Panc1 (cell line): ENCODE data around the gene KIF1A. TPM values are rescaled to one million over a fixed set of nuclear protein-coding genes. Genes with fewer than 3 reads are reported as not detected.

ENCODE experiments used
- ATAC-seq: fragments of 200-7000 bp; cut with Tn5 transposase; 2 replicates; pipeline ENCODE4 v1.9.1; 2020; ENCODE audit warnings: mild to moderate bottlenecking, moderate library complexity
- BruUV-seq: library from RNA; stranded (reverse); fragments of 400-500 nt; replicated peaks from 2 replicates; lab custom pipeline; 2021; lab: Mats Ljungman, UMichigan
- CTCF ChIA-PET: fragments of 300-600 bp; sonication (Branson Sonifier 250); formaldehyde crosslinking; loops from one replicate; lab custom pipeline; 2022; ENCODE audit warnings: antibody characterized with exemption; lab: Charles Lee
- POLR2A ChIA-PET: fragments of 300-600 bp; sonication (Branson Sonifier 250); formaldehyde crosslinking; loops from one replicate; lab custom pipeline; 2022; ENCODE audit warnings: antibody characterized with exemption; lab: Charles Lee
- DNase-seq: peaks from one replicate; pipeline ENCODE4 v3.0.0-alpha.2; 2010; ENCODE audit warnings: low read depth, low spot score
- H3K27ac ChIP-seq: 2 replicates; pipeline ENCODE4 v1.5.1; 2011; ENCODE audit warnings: mild to moderate bottlenecking, low read length, inconsistent platforms
- H3K27me3 ChIP-seq: fragments of 200-500 bp; sonication (Bioruptor generic); 2 replicates; pipeline ENCODE4 v1.6.0; 2014; ENCODE audit warnings: low read length, inconsistent platforms; ENCODE audit not compliant: control insufficient read depth, insufficient read depth
- H3K36me3 ChIP-seq: fragments of 200-500 bp; sonication (Bioruptor generic); 2 replicates; pipeline ENCODE4 v1.5.1; 2014; ENCODE audit warnings: inconsistent platforms, mild to moderate bottlenecking, low read length, moderate library complexity; ENCODE audit not compliant: control insufficient read depth, insufficient read depth
- H3K4me1 ChIP-seq: 2 replicates; pipeline ENCODE4 v1.5.1; 2011; ENCODE audit warnings: inconsistent platforms, mild to moderate bottlenecking, low read length, moderate library complexity; ENCODE audit not compliant: control insufficient read depth, insufficient read depth
- H3K4me3 ChIP-seq, 2 experiments: 2 replicates each; pipeline ENCODE4 v1.5.1; 2011 to 2012; ENCODE audit warnings: low read depth in 2 of 2, low read length in 2 of 2, mild to moderate bottlenecking in 2 of 2, inconsistent platforms in 1 of 2, moderate library complexity in 1 of 2
- H3K9me3 ChIP-seq: fragments of 200-500 bp; sonication (Bioruptor generic); 2 replicates; pipeline ENCODE4 v1.5.1; 2014; ENCODE audit warnings: low read depth, mild to moderate bottlenecking, inconsistent platforms, low read length, moderate library complexity; ENCODE audit not compliant: control insufficient read depth, insufficient read depth
- CTCF ChIP-seq: fragments of 450-650 bp; IDR thresholded peaks from 2 replicates; pipeline ENCODE4 v1.5.1; 2017; ENCODE audit warnings: mild to moderate bottlenecking
- POLR2AphosphoS5 ChIP-seq: IDR thresholded peaks from 2 replicates; pipeline ENCODE4 v1.6.1; 2012; ENCODE audit warnings: mild to moderate bottlenecking, low read depth, low read length, moderate library complexity
- REST ChIP-seq, 2 experiments: IDR thresholded peaks; 2 replicates each; pipeline ENCODE4 v1.6.1; 2011 to 2012; ENCODE audit warnings: low read depth in 2 of 2, control low read depth in 1 of 2, low read length in 1 of 2, mild to moderate bottlenecking in 1 of 2, moderate library complexity in 1 of 2; ENCODE audit not compliant: insufficient read depth in 1 of 2
- SIN3A ChIP-seq: IDR thresholded peaks from 2 replicates; pipeline ENCODE4 v1.6.1; 2012; ENCODE audit warnings: low read depth, mild to moderate bottlenecking, low read length, moderate library complexity, borderline replicate concordance; ENCODE audit not compliant: insufficient read depth
- TCF7L2 ChIP-seq: IDR thresholded peaks from 2 replicates; pipeline ENCODE4 v1.6.1; 2011; ENCODE audit warnings: mild to moderate bottlenecking, low read depth, low read length, inconsistent platforms
- in situ Hi-C: cut with HindIII; loops from 2 replicates; pipeline ENCODE4 v1.10.0; 2016; ENCODE audit warnings: low sequenced_read_pairs, low pct_unique_long_range_greater_than_20kb
- intact Hi-C: fragments of 100-400 bp; cut with micrococcal nuclease; formaldehyde crosslinking; loops from one replicate; pipeline ENCODE4 v1.10.0; 2022; ENCODE audit not compliant: unreplicated experiment
- total RNA-seq: library from RNA; stranded (reverse); gene quantifications from one replicate; pipeline ENCODE4 v1.2.1, GENCODE V29; 2021; ENCODE audit not compliant: unreplicated experiment

KIF1A gene
- total RNA-seq, 1 experiment from 2014 or later: 132 TPM

- H3K4me3 ChIP-seq: no peak overlapping the region
- POLR2A ChIA-PET: no interaction called here
- no TSS peak for BruUV-seq
- H3K36me3 ChIP-seq: no peaks in the 10 kb centered on the region
- no peak for DNase-seq
- no peaks in the 10 kb centered on the region for H3K27me3 ChIP-seq
- no peaks in the 10 kb centered on the region for H3K9me3 ChIP-seq
- no peak for ATAC-seq
- TF ChIP-seq TCF7L2 (no peak), POLR2AphosphoS5 (no peak)
- CTCF ChIA-PET: no interaction called here
- no peak overlapping the region for H3K27ac ChIP-seq
- no peaks in the 10 kb centered on the region; the same call in 1 of the 2 replicates for H3K4me1 ChIP-seq
- in situ Hi-C loops: no loop called here
- intact Hi-C loops: no loop called here
These were observed 100.1 kb downstream of the KIF1A start for GRCh38 chr2:240719676-240720545.

- in situ Hi-C loops (no loop called here), intact Hi-C loops (no loop called here)
- Histone ChIP-seq H3K36me3 (no peaks in the 10 kb centered on the region), H3K4me1 (no peaks in the 10 kb centered on the region; the same call in 1 of the 2 replicates), H3K27ac (no peak overlapping the region), H3K4me3 (no peak overlapping the region), H3K9me3 (no peaks in the 10 kb centered on the region), H3K27me3 (no peaks in the 10 kb centered on the region)
- no TSS peak for BruUV-seq
- TF ChIP-seq REST (IDR thresholded peaks at IDR 0.05; ENCODE audit: insufficient read depth in 1 of 2, low read depth in 2 of 2, low read length in 1 of 2) (no peak), TCF7L2 (no peak), SIN3A (no peak)
- DNase-seq (no peak), ATAC-seq (no peak)
- CTCF ChIA-PET: no interaction called here
- POLR2A ChIA-PET: no interaction called here
These were observed 101.0 kb downstream of the KIF1A start for GRCh38 chr2:240718896-240719490.

- POLR2A ChIA-PET: interaction anchor here (0.6 kb wide), 1 partner anchor 306 kb away, joined by 4 read pairs; no protein-coding TSS in a partner anchor
- no peaks in the 10 kb centered on the region for H3K36me3 ChIP-seq
- CTCF ChIA-PET: no interaction called here
- DNase-seq (no peak), ATAC-seq (no peak)
- intact Hi-C loops: no loop called here
- no peaks in the 10 kb centered on the region for H3K9me3 ChIP-seq
- no peak overlapping the region for H3K27ac ChIP-seq
- BruUV-seq: no TSS peak
- H3K4me3 ChIP-seq: no peak overlapping the region
- H3K4me1 ChIP-seq: no peaks in the 10 kb centered on the region; the same call in 1 of the 2 replicates
- TF ChIP-seq TCF7L2 (no peak), CTCF (no peak), REST (IDR thresholded peaks at IDR 0.05; ENCODE audit: insufficient read depth in 1 of 2, low read depth in 2 of 2, low read length in 1 of 2) (no peak), POLR2AphosphoS5 (no peak)
- in situ Hi-C loops: no loop called here
- H3K27me3 ChIP-seq: no peaks in the 10 kb centered on the region
These were observed 102.1 kb downstream of the KIF1A start for GRCh38 chr2:240717681-240718581.
